ENCODE results near the gene PM20D1.

- no peak for TF ChIP-seq CTCF (conservative IDR thresholded peaks at IDR 0.05)
- TF ChIP-seq EZH2 (IDR thresholded peaks at IDR 0.05; ENCODE audit: low read depth), result no peak
These were observed 30.0 kb upstream of the PM20D1 start for GRCh38 chr1:205879974-205880373.
